GM04504 (cell line): Measurements from ENCODE around the gene NISCH.

Experiments used
- DNase-seq: peaks from one replicate; pipeline ENCODE4 v3.0.0-alpha.2; 2012; ENCODE audit warnings: low read depth

NISCH gene

GRCh38 chr3:52472239-52473000, 17.0 kb downstream of the NISCH start:
- no peak for DNase-seq

DNA sequence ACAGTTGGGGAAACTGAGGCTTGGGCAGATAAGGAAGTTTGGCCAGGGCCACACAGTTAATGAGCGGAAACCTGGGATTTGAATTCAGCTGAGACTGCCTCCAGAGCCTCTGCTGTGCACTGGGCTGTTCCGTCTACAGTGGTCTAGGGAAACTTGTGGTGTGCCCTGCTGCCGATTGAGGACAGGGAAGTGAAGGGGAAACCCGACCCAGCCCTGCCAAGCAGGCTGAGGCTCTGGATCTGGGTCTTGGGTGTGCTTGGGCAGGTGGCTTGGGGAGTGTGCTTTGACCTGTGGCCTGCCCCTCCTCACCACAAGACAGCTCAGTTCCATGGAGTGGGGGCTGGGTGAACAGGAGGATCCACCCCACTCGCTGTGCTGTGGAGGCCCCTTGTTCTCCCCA, 17.6 kb downstream of the NISCH start:
- DNase-seq: no peak

DNA sequence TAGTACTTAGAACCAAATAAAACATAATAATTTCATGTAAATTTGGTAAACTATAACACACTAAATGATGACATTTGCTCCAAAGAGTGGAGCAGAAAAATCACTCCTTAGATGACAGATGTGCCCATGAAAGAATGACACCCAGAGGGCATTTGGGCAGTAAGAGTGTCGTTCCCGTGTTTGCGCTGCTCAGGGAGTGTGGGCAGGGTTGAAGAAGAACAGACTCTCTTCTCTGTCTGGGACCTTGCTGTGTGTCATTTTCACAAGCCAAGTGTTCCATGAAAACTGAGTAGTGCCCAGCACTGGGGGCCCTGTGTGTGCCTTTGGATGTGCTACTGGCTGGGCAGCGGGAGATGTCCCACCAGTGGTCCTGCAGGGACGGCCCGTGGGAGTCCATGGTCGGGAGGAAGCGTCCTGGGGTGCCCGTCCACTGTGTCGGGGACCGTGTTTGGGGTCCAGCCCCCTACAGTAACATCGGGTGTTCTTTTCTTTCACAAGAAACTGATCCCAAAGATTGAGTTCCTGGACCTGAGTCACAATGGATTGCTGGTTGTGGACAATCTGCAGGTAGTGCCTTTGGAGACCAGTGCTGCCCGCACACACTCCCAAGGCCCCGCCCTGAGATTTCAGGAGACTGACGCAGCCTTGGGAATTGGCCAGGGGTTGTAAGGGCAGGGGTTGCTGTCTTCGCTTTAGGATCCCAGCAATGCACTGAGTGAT, 21.8 kb downstream of the NISCH start:
- DNase-seq: no peak

- DNase-seq: no peak
Observed at GRCh38 chr3:52477796-52478095, 22.3 kb downstream of the NISCH start.

DNA sequence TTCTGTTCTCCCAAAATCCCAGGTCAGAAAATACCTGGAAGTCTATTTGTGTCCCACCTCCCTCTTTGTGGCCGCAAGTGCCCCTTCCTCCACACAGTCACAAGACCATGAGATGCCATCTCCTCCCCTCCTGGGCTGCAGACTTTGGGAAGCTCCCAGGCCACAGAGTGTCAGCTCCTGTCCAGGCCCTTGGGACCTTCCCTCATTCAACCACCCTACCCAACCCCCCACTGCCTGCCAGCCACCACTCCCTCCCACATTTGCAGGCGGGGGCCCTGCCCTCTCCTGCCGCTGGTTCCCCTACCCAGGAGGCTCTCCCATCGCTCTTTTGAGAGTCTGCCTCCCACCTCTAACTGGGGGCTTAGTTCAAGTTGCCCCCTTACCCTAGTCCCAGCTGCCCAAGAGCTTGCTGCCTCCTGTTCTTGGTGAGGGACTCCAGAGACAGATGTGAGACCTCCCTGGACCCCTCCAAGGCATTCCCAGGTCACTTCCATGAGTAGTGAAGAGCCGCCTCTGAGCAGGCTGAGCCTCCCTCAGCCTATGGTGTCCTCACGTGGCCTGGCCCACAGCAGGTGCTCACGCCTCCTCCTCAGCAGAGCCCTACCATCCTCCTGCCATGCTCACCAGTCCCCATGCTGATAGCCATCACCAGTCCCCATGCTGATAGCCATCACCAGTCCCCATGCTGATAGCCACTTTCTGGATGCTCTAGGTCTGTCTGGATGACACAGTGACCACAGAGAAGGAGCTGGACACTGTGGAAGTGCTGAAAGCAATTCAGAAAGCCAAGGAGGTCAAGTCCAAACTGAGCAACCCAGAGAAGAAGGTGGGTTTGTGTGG, 23.9 kb downstream of the NISCH start:
- no peak for DNase-seq

- DNase-seq: no peak
Observed at GRCh38 chr3:52479877-52480575, 24.6 kb downstream of the NISCH start.

- no peak for DNase-seq
Observed at GRCh38 chr3:52480768-52481715, 25.6 kb downstream of the NISCH start.

- no peak for DNase-seq
Observed at GRCh38 chr3:52481819-52482521, 26.6 kb downstream of the NISCH start.

- DNase-seq: no peak
Observed at GRCh38 chr3:52483081-52483480, 27.7 kb downstream of the NISCH start.

DNA sequence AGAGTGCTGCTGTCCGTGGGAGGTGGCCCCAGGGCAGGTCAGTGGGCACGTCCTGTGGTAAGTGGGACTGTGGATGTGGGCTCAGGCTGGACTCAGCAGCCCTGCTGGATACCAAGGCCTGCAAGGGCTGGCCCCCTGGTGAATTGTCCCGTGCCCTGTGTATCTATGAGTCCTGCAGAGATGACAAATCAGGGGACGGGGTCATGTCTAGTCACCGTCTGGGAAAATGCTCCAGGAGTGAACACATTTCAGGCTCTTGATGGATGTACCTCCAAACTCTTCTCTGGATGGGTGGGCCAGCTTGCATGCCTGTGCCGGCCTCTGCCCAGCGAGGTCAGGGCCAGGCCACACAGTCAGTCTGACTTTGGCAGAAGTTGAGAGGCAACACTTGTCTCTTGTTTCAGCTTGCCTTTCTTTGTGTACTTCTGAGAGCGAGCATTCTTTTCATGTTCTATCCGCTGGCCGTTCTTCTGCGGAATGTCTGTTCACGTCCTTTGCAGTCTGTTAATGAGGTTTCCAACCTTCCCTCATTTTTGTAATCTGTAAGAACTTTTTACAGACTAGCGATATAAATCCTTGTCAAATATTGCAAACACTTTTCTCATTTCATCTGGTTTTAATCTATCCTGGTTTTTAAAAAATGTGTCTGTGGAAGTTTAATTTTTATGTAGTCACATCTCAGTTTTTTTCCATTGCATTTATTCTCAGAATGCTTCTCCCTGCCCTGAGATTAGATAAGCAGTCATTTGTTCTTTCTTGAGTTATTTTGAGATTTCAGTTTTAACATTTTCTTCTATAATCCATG, 28.4 kb downstream of the NISCH start:
- peak; percentile 63 for DNase-seq

- DNase-seq: no peak
Observed at GRCh38 chr3:52484680-52485461, 29.5 kb downstream of the NISCH start.

DNA sequence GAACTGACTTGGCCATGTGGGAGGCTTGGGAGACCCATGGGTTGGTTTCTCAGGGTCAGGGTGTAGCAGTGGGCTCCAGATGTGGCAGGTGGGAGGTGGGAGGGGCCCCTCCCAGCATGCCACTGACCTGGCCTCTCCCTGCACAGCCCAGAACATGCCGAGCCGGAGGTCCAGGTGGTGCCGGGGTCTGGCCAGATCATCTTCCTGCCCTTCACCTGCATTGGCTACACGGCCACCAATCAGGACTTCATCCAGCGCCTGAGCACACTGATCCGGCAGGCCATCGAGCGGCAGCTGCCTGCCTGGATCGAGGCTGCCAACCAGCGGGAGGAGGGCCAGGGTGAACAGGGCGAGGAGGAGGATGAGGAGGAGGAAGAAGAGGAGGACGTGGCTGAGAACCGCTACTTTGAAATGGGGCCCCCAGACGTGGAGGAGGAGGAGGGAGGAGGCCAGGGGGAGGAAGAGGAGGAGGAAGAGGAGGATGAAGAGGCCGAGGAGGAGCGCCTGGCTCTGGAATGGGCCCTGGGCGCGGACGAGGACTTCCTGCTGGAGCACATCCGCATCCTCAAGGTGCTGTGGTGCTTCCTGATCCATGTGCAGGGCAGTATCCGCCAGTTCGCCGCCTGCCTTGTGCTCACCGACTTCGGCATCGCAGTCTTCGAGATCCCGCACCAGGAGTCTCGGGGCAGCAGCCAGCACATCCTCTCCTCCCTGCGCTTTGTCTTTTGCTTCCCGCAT, 31.8 kb downstream of the NISCH start:
- DNase-seq: no peak

DNA sequence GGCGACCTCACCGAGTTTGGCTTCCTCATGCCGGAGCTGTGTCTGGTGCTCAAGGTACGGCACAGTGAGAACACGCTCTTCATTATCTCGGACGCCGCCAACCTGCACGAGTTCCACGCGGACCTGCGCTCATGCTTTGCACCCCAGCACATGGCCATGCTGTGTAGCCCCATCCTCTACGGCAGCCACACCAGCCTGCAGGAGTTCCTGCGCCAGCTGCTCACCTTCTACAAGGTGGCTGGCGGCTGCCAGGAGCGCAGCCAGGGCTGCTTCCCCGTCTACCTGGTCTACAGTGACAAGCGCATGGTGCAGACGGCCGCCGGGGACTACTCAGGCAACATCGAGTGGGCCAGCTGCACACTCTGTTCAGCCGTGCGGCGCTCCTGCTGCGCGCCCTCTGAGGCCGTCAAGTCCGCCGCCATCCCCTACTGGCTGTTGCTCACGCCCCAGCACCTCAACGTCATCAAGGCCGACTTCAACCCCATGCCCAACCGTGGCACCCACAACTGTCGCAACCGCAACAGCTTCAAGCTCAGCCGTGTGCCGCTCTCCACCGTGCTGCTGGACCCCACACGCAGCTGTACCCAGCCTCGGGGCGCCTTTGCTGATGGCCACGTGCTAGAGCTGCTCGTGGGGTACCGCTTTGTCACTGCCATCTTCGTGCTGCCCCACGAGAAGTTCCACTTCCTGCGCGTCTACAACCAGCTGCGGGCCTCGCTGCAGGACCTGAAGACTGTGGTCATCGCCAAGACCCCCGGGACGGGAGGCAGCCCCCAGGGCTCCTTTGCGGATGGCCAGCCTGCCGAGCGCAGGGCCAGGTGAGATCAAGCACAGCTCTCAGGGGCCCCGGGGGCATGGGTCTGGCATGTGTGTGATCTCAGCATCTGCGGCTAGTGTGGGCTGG, 32.6 kb downstream of the NISCH start:
- no peak for DNase-seq

- DNase-seq: no peak
Observed at GRCh38 chr3:52488746-52489145, 33.3 kb downstream of the NISCH start.

GRCh38 chr3:52489453-52489852, 34.0 kb downstream of the NISCH start:
- DNase-seq: no peak

GRCh38 chr3:52490035-52490938, 34.9 kb downstream of the NISCH start:
- DNase-seq: no peak
